Neural progenitor cell (in vitro differentiated cells): ENCODE results near the gene AUH. TPM values are rescaled to one million over a fixed set of nuclear protein-coding genes. Genes with fewer than 3 reads are reported as not detected.

Experiments
- DNase-seq: peaks from one replicate; pipeline ENCODE4 v3.0.0-alpha.2; 2016; ENCODE audit warnings: low spot score
- H2AFZ ChIP-seq: fragments of 200-600 bp; sonication (generic); replicated peaks from 2 replicates; pipeline ENCODE4 v1.6.1; 2016; ENCODE audit warnings: antibody characterized with exemption
- H3F3A ChIP-seq: fragments of 200-600 bp; sonication (generic); 2 replicates; pipeline ENCODE4 v1.6.1; 2016; ENCODE audit warnings: antibody characterized with exemption, low read depth
- H3K27ac ChIP-seq: fragments of 200-600 bp; sonication (generic); 2 replicates; pipeline ENCODE4 v1.5.1; 2016; ENCODE audit warnings: mild to moderate bottlenecking
- H3K27me3 ChIP-seq: fragments of 200-600 bp; sonication (generic); 2 replicates; pipeline ENCODE4 v1.6.1; 2016; ENCODE audit warnings: mild to moderate bottlenecking, moderate library complexity
- H3K36me3 ChIP-seq: fragments of 200-600 bp; sonication (generic); 2 replicates; pipeline ENCODE4 v1.5.1; 2016
- H3K4me1 ChIP-seq: fragments of 200-600 bp; sonication (generic); 2 replicates; pipeline ENCODE4 v1.6.1; 2016; ENCODE audit warnings: mixed run types
- H3K4me2 ChIP-seq: fragments of 200-600 bp; sonication (generic); 2 replicates; pipeline ENCODE4 v1.6.1; 2016
- H3K4me3 ChIP-seq: fragments of 200-600 bp; sonication (generic); 2 replicates; pipeline ENCODE4 v1.5.1; 2016
- H3K79me2 ChIP-seq: fragments of 200-600 bp; sonication (generic); 2 replicates; pipeline ENCODE4 v1.6.1; 2016; ENCODE audit warnings: low read depth
- H3K9ac ChIP-seq: fragments of 200-600 bp; sonication (generic); 2 replicates; pipeline ENCODE4 v1.6.1; 2016
- H3K9me3 ChIP-seq: fragments of 200-600 bp; sonication (generic); 2 replicates; pipeline ENCODE4 v1.5.1; 2016; ENCODE audit warnings: low read depth
- H4K20me1 ChIP-seq: fragments of 200-600 bp; sonication (generic); 2 replicates; pipeline ENCODE4 v1.6.1; 2016; ENCODE audit warnings: low read depth
- H3K27ac Mint-ChIP-seq: 3 replicates; pipeline ENCODE4 v1.8.0; 2021; ENCODE audit warnings: mixed read lengths
- H3K27me3 Mint-ChIP-seq: 2 replicates; pipeline ENCODE4 v1.8.0; 2022; ENCODE audit warnings: low read depth, mild to moderate bottlenecking, inconsistent platforms, moderate library complexity, mixed read lengths; ENCODE audit not compliant: insufficient read depth
- H3K36me3 Mint-ChIP-seq: 3 replicates; pipeline ENCODE4 v1.8.0; 2021; ENCODE audit warnings: mixed read lengths
- H3K4me1 Mint-ChIP-seq: 3 replicates; pipeline ENCODE4 v1.8.0; 2021; ENCODE audit warnings: mixed read lengths
- H3K4me3 Mint-ChIP-seq: 3 replicates; pipeline ENCODE4 v1.8.0; 2021; ENCODE audit warnings: mild to moderate bottlenecking, moderate library complexity, mixed read lengths
- H3K9me3 Mint-ChIP-seq: 3 replicates; pipeline ENCODE4 v1.8.0; 2020; ENCODE audit warnings: mixed read lengths
- EZH2 ChIP-seq: fragments of 200-600 bp; sonication (generic); IDR thresholded peaks from 2 replicates; pipeline ENCODE4 v1.6.1; 2017; ENCODE audit warnings: antibody characterized with exemption, mild to moderate bottlenecking, moderate library complexity
- EZH2phosphoT487 ChIP-seq: fragments of 200-600 bp; sonication (generic); IDR thresholded peaks from 2 replicates; pipeline ENCODE4 v1.6.1; 2017; ENCODE audit warnings: antibody characterized with exemption
- total RNA-seq: library from RNA; depleted of rRNA; stranded (reverse); fragments of >200 nt; gene quantifications from 2 replicates; pipeline ENCODE4 v1.2.3, GENCODE V29; 2015; ENCODE audit warnings: low replicate concordance
- TF ChIP-seq, protein P1 (sequence below): fragments of 200-600 bp; sonication (generic); IDR thresholded peaks from 2 replicates; pipeline ENCODE4 v1.5.1; 2017; ENCODE audit warnings: antibody characterized with exemption, mild to moderate bottlenecking

Gene AUH
- total RNA-seq, 1 donor from 2014 or later, result 17.3 TPM

DNA sequence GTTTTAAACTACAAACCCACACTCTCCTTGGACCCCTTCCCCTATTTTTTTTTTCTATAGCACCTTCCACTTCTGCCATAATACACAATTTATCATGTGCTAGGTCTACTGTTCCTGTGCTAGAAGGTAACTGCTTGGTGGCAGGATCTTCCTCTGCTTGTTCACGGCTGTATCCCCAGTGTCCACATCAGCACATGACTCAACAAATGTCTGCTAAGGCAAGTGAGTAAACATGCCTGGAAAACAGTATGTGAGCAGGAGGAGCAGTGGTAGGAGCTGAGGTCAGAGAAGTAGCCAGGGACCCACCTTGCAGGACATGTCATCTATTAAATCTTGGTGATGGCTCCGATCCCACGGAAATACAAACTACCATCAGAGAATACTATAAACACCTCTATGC lies 79.4 kb downstream of the AUH start:
- Histone ChIP-seq H3K27me3 (no peaks in the 10 kb centered on the region), H3K9me3 (no peaks in the 10 kb centered on the region), H3K27ac (no peak overlapping the region), H3K9ac (no peak overlapping the region), H3K4me3 (no peak overlapping the region), H3K36me3 (no peaks in the 10 kb centered on the region), H3K79me2 (no peaks in the 10 kb centered on the region), H2AFZ (no peak overlapping the region), H4K20me1 (no peaks in the 10 kb centered on the region), H3K4me1 (no peaks in the 10 kb centered on the region), H3K4me2 (no peak overlapping the region), H3F3A (no peaks in the 10 kb centered on the region)
- H3K9me3 Mint-ChIP-seq, result peaks cover 2% of the 10 kb centered on the region
- DNase-seq, result no peak
- no peak overlapping the region for H3K27ac Mint-ChIP-seq
- H3K4me1 Mint-ChIP-seq, result no peaks in the 10 kb centered on the region
- H3K4me3 Mint-ChIP-seq, result no peak overlapping the region
- TF ChIP-seq EZH2, result no peak
- TF ChIP-seq, protein P1, sequence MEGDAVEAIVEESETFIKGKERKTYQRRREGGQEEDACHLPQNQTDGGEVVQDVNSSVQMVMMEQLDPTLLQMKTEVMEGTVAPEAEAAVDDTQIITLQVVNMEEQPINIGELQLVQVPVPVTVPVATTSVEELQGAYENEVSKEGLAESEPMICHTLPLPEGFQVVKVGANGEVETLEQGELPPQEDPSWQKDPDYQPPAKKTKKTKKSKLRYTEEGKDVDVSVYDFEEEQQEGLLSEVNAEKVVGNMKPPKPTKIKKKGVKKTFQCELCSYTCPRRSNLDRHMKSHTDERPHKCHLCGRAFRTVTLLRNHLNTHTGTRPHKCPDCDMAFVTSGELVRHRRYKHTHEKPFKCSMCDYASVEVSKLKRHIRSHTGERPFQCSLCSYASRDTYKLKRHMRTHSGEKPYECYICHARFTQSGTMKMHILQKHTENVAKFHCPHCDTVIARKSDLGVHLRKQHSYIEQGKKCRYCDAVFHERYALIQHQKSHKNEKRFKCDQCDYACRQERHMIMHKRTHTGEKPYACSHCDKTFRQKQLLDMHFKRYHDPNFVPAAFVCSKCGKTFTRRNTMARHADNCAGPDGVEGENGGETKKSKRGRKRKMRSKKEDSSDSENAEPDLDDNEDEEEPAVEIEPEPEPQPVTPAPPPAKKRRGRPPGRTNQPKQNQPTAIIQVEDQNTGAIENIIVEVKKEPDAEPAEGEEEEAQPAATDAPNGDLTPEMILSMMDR, result no peak
- TF ChIP-seq EZH2phosphoT487, result no peak
- peaks cover 2% of the 10 kb centered on the region for H3K36me3 Mint-ChIP-seq
- no peaks in the 10 kb centered on the region for H3K27me3 Mint-ChIP-seq

DNA sequence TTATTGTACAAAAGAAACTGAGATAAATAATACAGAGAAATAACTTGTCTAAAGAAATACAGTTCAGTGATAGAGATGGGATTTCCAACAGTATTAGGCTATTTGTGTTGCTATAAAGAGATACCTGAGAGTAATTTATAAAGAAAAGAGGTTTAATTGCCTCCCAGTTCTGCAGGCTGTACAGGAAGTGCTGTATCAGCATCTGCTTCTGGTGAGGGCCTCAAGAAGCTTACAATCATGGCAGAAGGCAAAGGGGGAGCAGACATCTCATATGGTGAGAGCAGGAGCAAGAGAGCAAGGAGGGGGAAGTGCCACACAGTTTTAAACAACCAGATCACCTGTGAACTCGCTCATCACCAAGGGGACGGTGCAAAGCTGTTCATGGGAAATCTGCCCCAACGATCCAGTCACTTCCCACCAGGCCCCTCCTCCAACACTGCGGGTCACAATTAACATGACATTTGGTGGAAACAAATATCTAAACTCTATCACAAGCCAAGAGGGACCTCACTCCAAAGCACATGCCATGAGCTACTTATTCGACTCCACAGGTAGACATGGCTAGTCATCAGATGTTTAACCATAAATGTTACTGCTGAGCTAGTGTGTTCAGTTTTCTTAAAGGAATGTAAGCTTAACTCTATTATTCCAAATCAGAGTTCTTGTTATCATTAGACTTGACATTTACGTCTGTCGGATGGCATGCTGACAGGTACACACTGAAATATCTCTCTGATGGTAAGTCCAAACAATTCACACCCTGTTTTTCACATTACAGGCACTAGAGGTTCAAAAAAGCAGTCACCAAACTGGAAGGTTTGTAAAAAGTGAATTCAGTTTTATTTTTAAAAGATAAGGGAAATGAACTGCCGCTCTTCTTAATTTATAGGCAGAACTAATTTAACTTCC lies 82.2 kb downstream of the AUH start:
- no peak overlapping the region for H3K4me3 Mint-ChIP-seq
- TF ChIP-seq EZH2, result no peak
- TF ChIP-seq EZH2phosphoT487, result no peak
- TF ChIP-seq, protein P1, result no peak

DNA sequence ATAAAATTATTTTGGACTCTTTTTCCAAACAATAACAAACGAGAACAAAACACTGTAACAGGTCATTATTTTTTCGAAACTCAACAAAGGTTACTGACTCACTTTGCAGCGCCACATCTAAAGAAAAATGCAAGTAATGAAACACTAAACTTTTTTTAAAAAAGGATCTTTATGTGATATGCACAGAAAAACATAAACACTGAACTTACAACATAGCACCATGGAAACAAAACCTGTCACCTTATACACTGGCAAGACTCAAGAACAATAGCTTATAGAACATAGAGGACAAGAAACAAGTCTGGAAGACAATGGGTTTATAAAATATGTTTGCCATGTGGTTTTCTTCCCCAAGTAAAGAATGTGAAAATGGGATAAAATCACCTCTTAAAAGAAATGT lies 85.2 kb downstream of the AUH start:
- no peaks in the 10 kb centered on the region for H3K9me3 ChIP-seq
- no peaks in the 10 kb centered on the region for H3F3A ChIP-seq
- no peaks in the 10 kb centered on the region for H3K36me3 ChIP-seq
- H3K27ac ChIP-seq, result no peak overlapping the region
- H3K27me3 Mint-ChIP-seq, result no peaks in the 10 kb centered on the region
- peaks cover 11% of the 10 kb centered on the region for H3K4me1 ChIP-seq
- H3K27ac Mint-ChIP-seq, result no peak overlapping the region
- H3K4me3 ChIP-seq, result no peak overlapping the region
- DNase-seq, result no peak
- no peak overlapping the region for H3K4me3 Mint-ChIP-seq
- H3K4me2 ChIP-seq, result no peak overlapping the region
- no peaks in the 10 kb centered on the region for H3K27me3 ChIP-seq
- H4K20me1 ChIP-seq, result peaks cover 6% of the 10 kb centered on the region
- no peak overlapping the region for H3K9ac ChIP-seq
- H3K4me1 Mint-ChIP-seq, result peaks cover 13% of the 10 kb centered on the region
- H3K9me3 Mint-ChIP-seq, result no peaks in the 10 kb centered on the region
- no peaks in the 10 kb centered on the region for H3K79me2 ChIP-seq
- no peaks in the 10 kb centered on the region for H3K36me3 Mint-ChIP-seq
- no peak overlapping the region for H2AFZ ChIP-seq
- TF ChIP-seq EZH2 (no peak), EZH2phosphoT487 (no peak)
- TF ChIP-seq, protein P1, result no peak

More for the DNA sequence above, 82.2 kb downstream of the AUH start:
- DNase-seq, result no peak
- Mint-ChIP-seq H3K27me3 (no peaks in the 10 kb centered on the region), H3K36me3 (no peaks in the 10 kb centered on the region), H3K9me3 (no peaks in the 10 kb centered on the region), H3K4me1 (peaks cover 4% of the 10 kb centered on the region), H3K27ac (no peak overlapping the region)
- H3K9ac ChIP-seq, result no peak overlapping the region
- no peaks in the 10 kb centered on the region for H3K36me3 ChIP-seq
- no peak overlapping the region for H3K4me2 ChIP-seq
- no peak overlapping the region for H3K4me3 ChIP-seq
- H3K9me3 ChIP-seq, result no peaks in the 10 kb centered on the region
- no peaks in the 10 kb centered on the region for H3K4me1 ChIP-seq
- H3K27me3 ChIP-seq, result no peaks in the 10 kb centered on the region
- no peak overlapping the region for H2AFZ ChIP-seq
- no peaks in the 10 kb centered on the region for H3F3A ChIP-seq
- no peaks in the 10 kb centered on the region for H3K79me2 ChIP-seq
- no peak overlapping the region for H3K27ac ChIP-seq
- no peaks in the 10 kb centered on the region for H4K20me1 ChIP-seq
